ENCODE measurements around the gene AMBRA1.

Gene AMBRA1

GRCh38 chr11:46363455-46364005, 230.3 kb downstream of the AMBRA1 start:
- H3K4me3 ChIP-seq (replicated peaks in 1 of 2; ENCODE audit: low read depth in 2 of 2, low read length in 2 of 2): no peak overlapping the region
- TF ChIP-seq, protein P1, sequence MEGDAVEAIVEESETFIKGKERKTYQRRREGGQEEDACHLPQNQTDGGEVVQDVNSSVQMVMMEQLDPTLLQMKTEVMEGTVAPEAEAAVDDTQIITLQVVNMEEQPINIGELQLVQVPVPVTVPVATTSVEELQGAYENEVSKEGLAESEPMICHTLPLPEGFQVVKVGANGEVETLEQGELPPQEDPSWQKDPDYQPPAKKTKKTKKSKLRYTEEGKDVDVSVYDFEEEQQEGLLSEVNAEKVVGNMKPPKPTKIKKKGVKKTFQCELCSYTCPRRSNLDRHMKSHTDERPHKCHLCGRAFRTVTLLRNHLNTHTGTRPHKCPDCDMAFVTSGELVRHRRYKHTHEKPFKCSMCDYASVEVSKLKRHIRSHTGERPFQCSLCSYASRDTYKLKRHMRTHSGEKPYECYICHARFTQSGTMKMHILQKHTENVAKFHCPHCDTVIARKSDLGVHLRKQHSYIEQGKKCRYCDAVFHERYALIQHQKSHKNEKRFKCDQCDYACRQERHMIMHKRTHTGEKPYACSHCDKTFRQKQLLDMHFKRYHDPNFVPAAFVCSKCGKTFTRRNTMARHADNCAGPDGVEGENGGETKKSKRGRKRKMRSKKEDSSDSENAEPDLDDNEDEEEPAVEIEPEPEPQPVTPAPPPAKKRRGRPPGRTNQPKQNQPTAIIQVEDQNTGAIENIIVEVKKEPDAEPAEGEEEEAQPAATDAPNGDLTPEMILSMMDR (IDR thresholded peaks at IDR 0.05; ENCODE audit: low read depth, low read length): peak; percentile 22
- peak in 1 of 2 donors; percentile 50 for DNase-seq (ENCODE audit: low read depth in 2 of 2)

DNA sequence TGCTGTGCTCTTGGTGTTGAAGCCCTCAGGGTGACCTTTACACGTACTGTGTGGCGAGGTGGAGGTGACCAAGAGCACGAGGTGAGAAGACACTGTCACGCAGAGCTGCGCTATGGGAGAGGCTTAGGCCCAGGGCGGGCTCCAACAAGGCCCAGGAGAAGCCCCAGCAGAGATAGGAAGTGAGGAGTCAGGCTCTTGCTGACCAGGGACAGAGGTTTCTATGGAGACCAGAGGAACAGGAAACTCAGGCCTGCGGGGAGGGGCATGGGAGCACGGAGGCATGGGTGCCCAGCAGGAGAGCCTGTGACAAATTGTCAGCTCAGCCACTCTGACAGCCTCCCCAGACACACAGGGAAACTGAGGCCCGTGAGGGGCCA, 230.8 kb downstream of the AMBRA1 start:
- peak; percentile 84 to 87 for DNase-seq (ENCODE audit: low read depth in 2 of 2)
- H3K4me3 ChIP-seq (replicated peaks in 1 of 2; ENCODE audit: low read depth in 2 of 2, low read length in 2 of 2): no peak overlapping the region
- TF ChIP-seq, protein P1 (IDR thresholded peaks at IDR 0.05; ENCODE audit: low read depth, low read length): no peak

GRCh38 chr11:46362156-46363030, 231.4 kb downstream of the AMBRA1 start:
- DNase-seq (ENCODE audit: low read depth in 2 of 2): no peak
- TF ChIP-seq, protein P1 (IDR thresholded peaks at IDR 0.05; ENCODE audit: low read depth, low read length): no peak
- peak overlapping the region in 1 of 2 donors; percentile 18 for H3K4me3 ChIP-seq (replicated peaks in 1 of 2; ENCODE audit: low read depth in 2 of 2, low read length in 2 of 2)

GRCh38 chr11:46361283-46362155, 232.3 kb downstream of the AMBRA1 start:
- TF ChIP-seq, protein P1 (IDR thresholded peaks at IDR 0.05; ENCODE audit: low read depth, low read length): no peak
- peak overlapping the region in 1 of 2 donors; percentile 18 for H3K4me3 ChIP-seq (replicated peaks in 1 of 2; ENCODE audit: low read depth in 2 of 2, low read length in 2 of 2)
- DNase-seq (ENCODE audit: low read depth in 2 of 2): peak; percentile 55 to 65

DNA sequence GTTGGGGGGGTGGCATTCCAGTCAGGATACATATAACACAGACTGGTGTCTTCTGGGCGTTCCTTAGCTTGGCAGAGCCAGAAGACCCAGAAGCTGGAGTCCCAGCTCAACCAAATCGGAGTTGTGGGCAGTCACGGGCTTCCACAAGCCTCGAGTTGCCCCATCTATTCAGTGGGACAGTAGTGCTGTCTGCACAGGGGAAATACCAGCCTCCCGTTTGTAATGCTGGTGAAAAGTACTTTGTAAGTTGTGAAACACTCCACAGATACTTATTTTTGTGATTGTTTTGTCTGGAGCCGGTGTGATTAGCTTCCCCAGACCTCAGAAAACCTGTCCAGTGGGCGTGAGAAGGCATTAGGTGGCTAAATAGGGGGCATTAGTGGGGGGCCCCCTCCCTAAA, 232.9 kb downstream of the AMBRA1 start:
- peak in 1 of 2 donors; percentile 32 for DNase-seq (ENCODE audit: low read depth in 2 of 2)
- H3K4me3 ChIP-seq (replicated peaks in 1 of 2; ENCODE audit: low read depth in 2 of 2, low read length in 2 of 2): no peak overlapping the region
- TF ChIP-seq, protein P1 (IDR thresholded peaks at IDR 0.05; ENCODE audit: low read depth, low read length): no peak

GRCh38 chr11:46359953-46360352, 233.9 kb downstream of the AMBRA1 start:
- H3K4me3 ChIP-seq (replicated peaks in 1 of 2; ENCODE audit: low read depth in 2 of 2, low read length in 2 of 2): no peak overlapping the region
- TF ChIP-seq, protein P1 (IDR thresholded peaks at IDR 0.05; ENCODE audit: low read depth, low read length): no peak
- no peak for DNase-seq (ENCODE audit: low read depth in 2 of 2)
